ENCODE data around the gene RBCK1.
A peak's percentile ranks its signal among the peaks of the same experiment; 100 is the strongest.
"Not testable (repeated sequence)": the region's sequence is repeated elsewhere in the genome, so short reads cannot be mapped to it uniquely, and the experiment has no call there.

Gene RBCK1

GRCh38 chr20:476561-477249, 68.6 kb downstream of the RBCK1 start:
- DNase-seq = not testable (repeated sequence)

DNA sequence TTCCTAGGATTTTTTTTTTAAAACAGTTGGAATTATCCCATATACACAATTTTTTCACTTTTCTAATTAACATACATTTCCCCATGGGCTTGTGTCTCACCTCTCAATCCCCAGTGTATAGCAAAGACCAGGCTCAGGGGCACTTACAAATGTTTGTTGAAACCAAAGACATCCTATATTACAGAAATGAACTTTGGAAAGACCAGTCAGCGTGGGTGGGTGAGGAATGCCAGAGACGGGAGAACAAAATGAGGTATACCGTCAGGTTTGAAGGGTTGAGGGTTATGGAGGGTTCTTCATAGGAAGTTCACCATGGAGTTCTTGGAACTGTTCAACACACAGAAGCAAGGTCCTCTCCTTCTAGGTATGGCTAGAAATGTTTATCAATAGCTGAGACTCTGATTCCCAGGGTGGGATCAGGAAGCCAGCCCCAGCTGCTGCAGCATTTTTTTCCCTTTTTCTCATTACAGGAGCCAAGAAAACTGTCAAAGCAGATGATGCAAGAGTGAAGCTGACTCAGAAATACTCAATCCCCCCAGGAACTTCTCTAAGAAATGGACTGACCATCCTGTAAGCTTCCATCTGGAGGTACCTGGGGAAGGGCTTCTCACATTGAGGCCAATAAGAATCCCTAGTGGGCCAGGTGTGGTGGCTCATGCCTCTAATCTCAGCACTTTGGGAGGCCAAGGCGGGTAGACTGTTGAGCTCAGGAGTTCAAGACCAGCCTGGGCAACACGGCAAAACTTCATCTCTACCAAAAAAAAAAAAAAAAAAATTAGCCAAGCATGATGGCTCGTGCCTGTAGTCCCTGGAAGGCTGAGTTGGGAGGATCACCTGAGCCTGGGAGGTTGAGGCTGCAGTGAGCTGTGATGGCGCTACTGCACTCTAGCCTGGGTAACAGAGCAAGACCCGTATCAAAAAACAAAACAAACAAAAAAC, 70.2 kb downstream of the RBCK1 start:
- DNase-seq = no peak

- peak; percentile 15 to 46 for DNase-seq
Observed at GRCh38 chr20:478949-479429, 70.9 kb downstream of the RBCK1 start.

DNA sequence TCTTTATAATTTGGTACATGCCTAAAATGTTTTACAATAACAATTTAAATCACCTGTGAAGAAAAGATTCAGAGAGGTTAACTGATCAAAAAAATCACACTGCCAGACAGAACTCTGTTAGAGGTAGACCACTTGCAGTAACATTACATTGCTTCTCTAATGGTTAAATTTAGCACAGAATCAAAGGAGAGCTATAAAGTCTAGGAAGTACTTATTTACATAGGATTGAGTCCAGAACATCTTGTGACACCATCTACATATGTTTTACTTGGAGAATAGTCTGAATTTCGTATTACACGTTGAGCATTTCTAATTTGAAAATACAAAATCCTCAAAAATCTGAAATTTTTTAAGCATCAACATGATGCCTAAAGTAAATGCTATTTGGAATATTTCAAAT, 71.4 kb downstream of the RBCK1 start:
- DNase-seq = no peak

- no peak for DNase-seq
Observed at GRCh38 chr20:480044-480443, 71.9 kb downstream of the RBCK1 start.

- DNase-seq = no peak
Observed at GRCh38 chr20:481167-481566, 73.1 kb downstream of the RBCK1 start.

Measured in NCI-H1930 (cell line).